ENCODE measurements around the gene HSPA1A. TPM values are rescaled to one million over a fixed set of nuclear protein-coding genes. Genes with fewer than 3 reads are reported as not detected.

The HSPA1A gene
- total and polyA plus RNA-seq, 9 donors, result 44.6 to 340 (median 140) TPM

- TF ChIP-seq EP300 (IDR thresholded peaks at IDR 0.05) (no peak), POLR2A (IDR thresholded peaks at IDR 0.05) (no peak), CTCF (IDR thresholded peaks at IDR 0.05) (no peak)
- Histone ChIP-seq H3K27me3 (no peaks in the 10 kb centered on the region), H3K36me3 (no peaks in the 10 kb centered on the region), H3K27ac (no peak overlapping the region), H3K4me3 (no peak overlapping the region), H3K9me3 (no peaks in the 10 kb centered on the region), H3K4me1 (ENCODE audit: insufficient read depth) (peaks cover 11% of the 10 kb centered on the region)
- 89 to 97% (median 92%) methylated on average over 10 of the region's 10 CpGs for WGBS, 3 donors
- intact Hi-C loops (cut with DNase I), result loop anchor here in 1 of 4 donors (5.0 kb wide), 1 partner anchor 38 kb away; the partner anchor contains the start of gene MSH5
- no peak for DNase-seq
Observed at GRCh38 chr6:31779908-31780307, 35.4 kb upstream of the HSPA1A start.

DNA sequence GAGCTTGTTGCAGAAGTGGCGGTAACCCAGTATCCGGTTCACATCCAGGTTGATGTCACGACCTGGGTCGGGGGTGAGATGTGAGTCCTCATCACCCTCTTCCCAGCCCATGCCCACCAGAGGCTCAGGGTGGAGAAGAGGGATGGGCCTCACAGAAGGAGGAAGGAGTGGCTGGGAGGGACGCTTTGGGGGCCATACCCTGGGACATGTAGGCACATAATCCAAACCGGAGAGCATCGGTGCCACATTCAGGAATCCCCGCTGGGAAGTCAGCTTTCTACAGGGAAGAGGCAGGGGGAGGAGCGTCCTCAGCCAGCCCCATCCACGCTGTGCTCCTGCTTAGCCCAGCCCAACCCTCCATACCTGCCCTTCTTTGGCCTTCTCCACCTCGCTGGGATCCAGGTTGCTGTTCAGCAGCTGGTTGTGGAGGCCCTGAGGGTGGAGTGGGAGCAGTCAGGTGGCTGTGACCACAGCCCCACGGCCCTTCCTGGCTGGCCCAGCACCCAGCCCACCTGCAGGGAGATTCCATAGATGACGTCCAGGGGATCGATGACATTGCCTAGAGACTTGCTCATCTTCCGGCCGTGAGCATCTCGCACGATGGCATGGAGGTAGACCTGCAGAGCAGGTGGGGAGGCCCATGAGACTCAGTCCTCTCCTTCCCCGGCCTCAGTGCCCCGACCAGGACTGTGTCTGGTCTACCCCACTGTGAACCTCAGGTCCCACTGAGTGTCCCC is 34.7 kb upstream of the HSPA1A start:
- H3K4me3 ChIP-seq, result no peak overlapping the region
- H3K27ac ChIP-seq, result no peak overlapping the region
- no peak for TF ChIP-seq POLR2A (IDR thresholded peaks at IDR 0.05)
- TF ChIP-seq EP300 (IDR thresholded peaks at IDR 0.05), result no peak
- no peak for TF ChIP-seq CTCF (IDR thresholded peaks at IDR 0.05)
- peaks cover 11% of the 10 kb centered on the region for H3K4me1 ChIP-seq (ENCODE audit: insufficient read depth)
- no peaks in the 10 kb centered on the region for H3K36me3 ChIP-seq
- DNase-seq, result no peak
- no peaks in the 10 kb centered on the region for H3K9me3 ChIP-seq
- WGBS, 3 donors, result 84 to 89% (median 87%) methylated on average over 20 of the region's 20 CpGs
- H3K27me3 ChIP-seq, result no peaks in the 10 kb centered on the region
- intact Hi-C loops (cut with DNase I), result loop anchor here in 1 of 4 donors (5.0 kb wide), 1 partner anchor 38 kb away; the partner anchor contains the start of gene MSH5

- TF ChIP-seq CTCF (IDR thresholded peaks at IDR 0.05), result no peak
- no peak for TF ChIP-seq EP300 (IDR thresholded peaks at IDR 0.05)
- no peak for TF ChIP-seq POLR2A (IDR thresholded peaks at IDR 0.05)
- WGBS, 3 donors, result 92 to 95% (median 93%) methylated on average over 23 of the region's 23 CpGs
Observed at GRCh38 chr6:31781244-31782125, 33.9 kb upstream of the HSPA1A start.

GRCh38 chr6:31782126-31782855 is 33.1 kb upstream of the HSPA1A start:
- Histone ChIP-seq H3K36me3 (no peaks in the 10 kb centered on the region), H3K4me3 (no peak overlapping the region), H3K27me3 (no peaks in the 10 kb centered on the region), H3K9me3 (no peaks in the 10 kb centered on the region), H3K27ac (no peak overlapping the region), H3K4me1 (ENCODE audit: insufficient read depth) (peaks cover 3% of the 10 kb centered on the region)
- intact Hi-C loops (cut with DNase I), result loop anchor here in 1 of 4 donors (5.0 kb wide), 1 partner anchor 40 kb away; the partner anchor contains the start of gene MSH5
- TF ChIP-seq POLR2A (IDR thresholded peaks at IDR 0.05) (no peak), EP300 (IDR thresholded peaks at IDR 0.05) (no peak), CTCF (IDR thresholded peaks at IDR 0.05) (no peak)
- no peak for DNase-seq
- 91 to 95% (median 92%) methylated on average over 31 to 32 of the region's 32 CpGs for WGBS, 3 donors

More at GRCh38 chr6:31781244-31782125, 33.9 kb upstream of the HSPA1A start:
- no peak overlapping the region for H3K27ac ChIP-seq
- intact Hi-C loops (cut with DNase I), result loop anchor here in 1 of 4 donors (5.0 kb wide), 1 partner anchor 39 kb away; the partner anchor contains the start of gene MSH5
- no peaks in the 10 kb centered on the region for H3K9me3 ChIP-seq
- no peaks in the 10 kb centered on the region for H3K27me3 ChIP-seq
- peaks cover 11% of the 10 kb centered on the region for H3K4me1 ChIP-seq (ENCODE audit: insufficient read depth)
- H3K36me3 ChIP-seq, result no peaks in the 10 kb centered on the region
- DNase-seq, result no peak
- H3K4me3 ChIP-seq, result no peak overlapping the region

Measured in ovary (tissue), 9 donors.